Mucosa of rectum (tissue), 2 donors: Measurements from ENCODE around the gene MUC4.
"Not testable (repeated sequence)": the region's sequence is repeated elsewhere in the genome, so short reads cannot be mapped to it uniquely, and the experiment has no call there.

ENCODE experiments used
- H3K27ac ChIP-seq, 2 donors: one replicate each; pipeline ENCODE4 v1.7.0; 2013; ENCODE audit warnings: inconsistent platforms in 2 of 2, low read depth in 2 of 2, low read length in 2 of 2
- H3K27me3 ChIP-seq, 2 donors: one replicate each; pipeline ENCODE4 v1.7.0; 2013; ENCODE audit warnings: low read length in 2 of 2; ENCODE audit not compliant: control insufficient read depth in 2 of 2, insufficient read depth in 2 of 2
- H3K36me3 ChIP-seq, 2 donors: one replicate each; pipeline ENCODE4 v1.7.0; 2013; ENCODE audit warnings: low read length in 2 of 2; ENCODE audit not compliant: control insufficient read depth in 2 of 2, insufficient read depth in 2 of 2
- H3K4me1 ChIP-seq, 2 donors: one replicate each; pipeline ENCODE4 v1.7.0; 2013; ENCODE audit warnings: low read length in 2 of 2, mild to moderate bottlenecking in 1 of 2; ENCODE audit not compliant: control insufficient read depth in 2 of 2, insufficient read depth in 2 of 2
- H3K4me3 ChIP-seq, 2 donors: one replicate each; pipeline ENCODE4 v1.7.0; 2013; ENCODE audit warnings: low read length in 2 of 2
- H3K9ac ChIP-seq, 2 donors: one replicate each; pipeline ENCODE4 v1.7.0; 2013; ENCODE audit warnings: low read length in 2 of 2, low read depth in 1 of 2, mild to moderate bottlenecking in 1 of 2
- H3K9me3 ChIP-seq, 2 donors: one replicate each; pipeline ENCODE4 v1.7.0; 2013; ENCODE audit warnings: low read length in 2 of 2; ENCODE audit not compliant: control insufficient read depth in 2 of 2
- donor health status: healthy.
- donor health status: Normal muscosa, but diverticular disease.

MUC4 gene

DNA sequence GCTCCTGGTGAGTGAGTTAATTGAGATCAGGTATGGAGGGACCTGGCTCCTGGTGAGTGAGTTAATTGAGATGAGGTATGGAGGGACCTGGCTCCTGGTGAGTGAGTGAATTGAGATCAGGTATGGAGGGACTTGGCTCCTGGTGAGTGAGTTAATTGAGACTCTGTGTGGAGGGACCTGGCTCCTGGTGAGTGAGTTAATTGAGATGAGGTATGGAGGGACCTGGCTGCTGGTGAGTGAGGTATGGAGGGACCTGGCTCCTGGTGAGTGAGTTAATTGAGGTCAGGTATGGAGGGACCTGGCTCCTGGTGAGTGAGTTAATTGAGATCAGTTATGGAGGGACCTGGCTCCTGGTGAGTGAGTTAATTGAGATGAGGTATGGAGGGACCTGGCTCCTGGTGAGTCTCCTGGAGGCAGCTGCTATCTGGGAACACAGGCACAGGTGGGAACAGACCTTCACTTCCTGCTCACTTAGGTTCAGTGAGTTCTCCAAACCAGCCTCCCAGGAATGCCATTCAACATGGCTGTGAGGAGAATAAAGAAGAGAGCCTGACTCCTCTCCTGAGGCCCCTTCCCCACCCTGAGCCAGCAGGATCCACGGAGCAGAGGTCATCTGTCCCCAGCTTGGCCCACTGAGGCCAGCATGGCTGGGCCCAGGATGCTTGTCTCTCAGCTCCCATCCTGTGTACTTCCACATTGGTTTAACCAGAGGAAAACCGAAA lies 100.5 kb downstream of the MUC4 start:
- not testable (repeated sequence) for H3K9me3 ChIP-seq, H3K9ac ChIP-seq, H3K4me1 ChIP-seq, H3K27ac ChIP-seq, H3K27me3 ChIP-seq, H3K4me3 ChIP-seq
- H3K36me3 ChIP-seq = peaks cover 0 to 31% of the 10 kb centered on the region in 2 donors

DNA sequence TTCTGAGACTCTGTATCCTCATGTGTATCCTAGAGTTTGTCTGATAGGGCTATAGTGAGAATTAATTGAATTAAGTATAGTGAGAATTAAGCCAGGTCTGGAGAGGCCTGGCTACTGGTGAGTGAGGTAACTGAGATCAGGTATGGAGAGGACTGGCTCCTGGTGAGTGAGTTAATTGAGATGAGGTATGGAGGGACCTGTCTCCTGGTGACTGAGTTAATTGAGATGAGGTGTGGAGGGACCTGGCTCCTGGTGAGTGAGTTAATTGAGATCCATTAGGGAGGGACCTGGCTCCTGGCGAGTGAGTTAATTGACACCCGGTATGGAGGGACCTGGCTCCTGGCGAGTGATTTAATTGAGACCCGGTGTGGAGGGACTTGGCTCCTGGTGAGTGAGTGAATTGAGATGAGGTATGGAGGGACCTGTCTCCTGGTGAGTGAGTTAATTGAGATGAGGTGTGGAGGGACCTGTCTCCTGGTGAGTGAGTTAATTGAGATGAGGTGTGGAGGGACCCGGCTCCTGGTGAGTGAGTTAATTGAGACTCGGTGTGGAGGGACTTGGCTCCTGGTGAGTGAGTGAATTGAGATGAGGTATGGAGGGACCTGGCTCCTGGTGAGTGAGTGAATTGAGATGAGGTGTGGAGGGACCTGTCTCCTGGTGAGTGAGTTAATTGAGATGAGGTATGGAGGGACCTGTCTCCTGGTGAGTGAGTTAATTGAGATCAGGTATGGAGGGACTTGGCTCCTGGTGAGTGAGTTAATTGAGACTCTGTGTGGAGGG lies 101.4 kb downstream of the MUC4 start:
- not testable (repeated sequence) for H3K27me3 ChIP-seq, H3K9me3 ChIP-seq, H3K9ac ChIP-seq, H3K4me3 ChIP-seq, H3K4me1 ChIP-seq, H3K27ac ChIP-seq
- peaks cover 0 to 31% of the 10 kb centered on the region in 2 donors for H3K36me3 ChIP-seq

DNA sequence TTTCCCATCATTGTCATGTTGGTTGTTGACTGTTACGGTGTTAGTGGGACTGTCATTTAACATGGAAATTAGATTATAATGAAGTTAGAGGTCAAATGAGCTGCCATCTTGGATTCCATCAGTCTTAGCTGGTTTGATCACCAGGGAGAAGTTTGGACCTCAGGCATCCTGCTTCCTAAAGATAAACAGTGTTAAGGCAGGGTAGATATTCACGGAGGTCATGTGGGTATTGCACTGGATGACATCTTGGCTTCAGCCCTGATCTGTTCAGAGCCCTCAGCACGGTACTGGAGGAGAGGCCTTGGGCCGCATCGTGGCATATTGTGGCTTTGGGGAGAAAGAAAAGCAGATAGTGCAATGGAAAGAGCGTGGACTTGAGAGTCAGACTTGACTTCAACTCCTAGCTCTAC lies 102.0 kb downstream of the MUC4 start:
- Histone ChIP-seq H3K4me1 (no peaks in the 10 kb centered on the region), H3K9ac (no peak overlapping the region), H3K27ac (no peak overlapping the region), H3K36me3 (peaks cover 0 to 27% of the 10 kb centered on the region in 2 donors), H3K9me3 (no peaks in the 10 kb centered on the region), H3K27me3 (no peaks in the 10 kb centered on the region), H3K4me3 (no peak overlapping the region)

DNA sequence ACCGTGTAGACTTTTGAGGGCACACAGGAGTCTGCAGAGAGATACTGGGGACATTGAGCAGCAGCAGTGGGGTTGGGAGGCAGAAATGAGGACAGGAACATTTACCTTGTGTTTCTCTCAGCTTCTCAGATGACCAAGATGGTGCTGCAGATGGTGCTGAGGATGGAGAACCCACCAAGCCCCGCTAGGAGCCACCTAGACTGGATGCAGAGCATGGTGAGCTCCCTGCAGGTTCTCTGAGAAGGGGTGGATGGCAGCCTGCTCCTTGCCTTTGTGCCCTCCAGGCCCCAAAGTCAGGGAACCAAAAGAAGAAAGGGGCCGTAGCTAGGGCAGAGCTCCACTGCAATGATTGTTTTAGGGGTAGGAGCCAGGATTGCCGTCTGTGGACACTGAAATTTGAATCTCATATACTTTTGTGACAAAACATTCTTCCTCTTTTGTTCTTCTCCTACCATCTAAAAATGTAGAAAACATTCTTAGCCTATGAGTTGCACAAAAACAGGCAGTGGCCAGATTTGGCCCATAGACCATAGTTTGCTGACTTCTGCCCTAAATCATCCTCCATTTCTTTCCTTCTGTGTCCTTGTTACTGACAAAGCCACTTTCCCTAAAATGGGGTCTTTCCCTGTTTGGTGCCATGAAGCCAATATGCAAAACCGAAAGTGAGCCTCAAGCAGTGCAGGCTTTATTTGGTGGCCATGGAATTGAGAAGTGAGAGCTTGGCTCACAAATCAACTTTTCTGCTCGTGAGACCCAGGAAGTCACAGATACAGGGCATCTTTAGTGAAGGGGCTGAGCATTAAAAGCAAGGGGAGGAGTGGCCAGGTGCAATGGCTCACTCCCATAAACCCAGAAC lies 102.9 kb downstream of the MUC4 start:
- Histone ChIP-seq H3K9me3 (no peaks in the 10 kb centered on the region), H3K27me3 (no peaks in the 10 kb centered on the region), H3K27ac (no peak overlapping the region), H3K4me1 (no peaks in the 10 kb centered on the region), H3K4me3 (no peak overlapping the region), H3K36me3 (peaks cover 0 to 26% of the 10 kb centered on the region in 2 donors), H3K9ac (no peak overlapping the region)

DNA sequence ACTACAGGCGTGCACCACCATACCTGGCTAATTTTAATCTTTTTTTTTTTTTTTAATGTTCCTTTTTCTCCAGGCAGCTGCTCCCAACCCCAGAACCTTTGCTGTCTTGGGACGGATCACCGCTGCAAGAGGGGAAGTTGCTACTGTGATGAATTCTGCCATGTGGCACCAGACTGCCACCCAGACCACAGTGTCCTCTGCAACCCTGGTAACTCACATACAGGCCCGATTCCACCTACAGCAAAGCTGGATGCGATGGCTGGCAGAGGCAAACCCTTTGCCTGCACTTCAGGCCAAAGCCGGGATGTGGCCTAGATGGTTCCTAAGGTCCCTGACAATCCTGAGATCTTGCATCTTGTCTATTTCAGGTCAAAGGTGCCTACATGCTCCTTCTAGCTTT lies 103.7 kb downstream of the MUC4 start:
- Histone ChIP-seq H3K27me3 (no peaks in the 10 kb centered on the region), H3K9me3 (no peaks in the 10 kb centered on the region), H3K36me3 (peaks cover 0 to 26% of the 10 kb centered on the region in 2 donors), H3K27ac (no peak overlapping the region), H3K9ac (no peak overlapping the region), H3K4me1 (no peaks in the 10 kb centered on the region), H3K4me3 (no peak overlapping the region)

DNA sequence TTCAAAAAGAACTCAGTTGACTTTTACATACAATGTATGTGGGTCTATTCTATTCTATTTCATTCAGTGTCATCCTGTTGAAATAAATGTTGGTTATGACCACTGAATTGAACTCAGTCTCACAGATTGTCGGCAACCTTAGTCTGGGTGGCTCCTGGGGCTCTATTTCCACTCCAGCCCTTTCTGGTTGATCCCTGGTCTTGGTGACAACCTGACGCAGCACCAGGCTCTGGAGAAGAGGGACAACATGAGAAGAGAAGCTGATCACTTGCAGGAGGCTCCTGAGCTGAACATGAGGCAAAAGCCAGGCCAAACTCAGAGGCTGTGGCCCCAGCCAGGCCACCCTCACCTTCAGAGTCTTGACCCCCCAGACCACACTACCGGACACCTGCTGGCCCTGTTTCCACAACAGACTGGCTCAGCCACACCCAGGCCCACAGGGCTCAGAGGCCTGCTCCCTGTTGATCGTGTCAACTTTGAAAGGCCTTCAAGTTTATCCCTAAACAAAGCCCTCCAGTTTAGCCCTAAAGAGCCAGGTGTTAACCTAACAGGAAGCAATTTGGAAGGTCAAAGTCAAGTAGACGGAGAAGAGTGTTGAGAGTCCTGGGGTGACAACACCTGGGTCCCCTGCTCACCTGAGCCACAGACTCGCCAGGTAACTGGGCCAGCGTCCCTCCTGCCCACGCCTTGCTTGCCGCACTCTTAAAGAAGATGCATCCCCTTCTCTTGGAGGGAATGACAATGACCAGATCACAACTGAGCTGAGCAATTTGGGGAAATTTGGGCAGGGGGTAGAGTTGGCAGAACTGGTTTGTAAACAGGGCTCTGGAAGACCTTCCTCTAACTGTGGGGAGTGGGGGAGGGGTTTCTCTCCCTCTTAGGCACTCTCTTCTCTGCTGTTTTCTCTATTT lies 106.4 kb downstream of the MUC4 start:
- Histone ChIP-seq H3K36me3 (peaks cover 0 to 14% of the 10 kb centered on the region in 2 donors), H3K27ac (no peak overlapping the region), H3K9me3 (no peaks in the 10 kb centered on the region), H3K4me3 (no peak overlapping the region), H3K9ac (no peak overlapping the region), H3K4me1 (no peaks in the 10 kb centered on the region), H3K27me3 (no peaks in the 10 kb centered on the region)

DNA sequence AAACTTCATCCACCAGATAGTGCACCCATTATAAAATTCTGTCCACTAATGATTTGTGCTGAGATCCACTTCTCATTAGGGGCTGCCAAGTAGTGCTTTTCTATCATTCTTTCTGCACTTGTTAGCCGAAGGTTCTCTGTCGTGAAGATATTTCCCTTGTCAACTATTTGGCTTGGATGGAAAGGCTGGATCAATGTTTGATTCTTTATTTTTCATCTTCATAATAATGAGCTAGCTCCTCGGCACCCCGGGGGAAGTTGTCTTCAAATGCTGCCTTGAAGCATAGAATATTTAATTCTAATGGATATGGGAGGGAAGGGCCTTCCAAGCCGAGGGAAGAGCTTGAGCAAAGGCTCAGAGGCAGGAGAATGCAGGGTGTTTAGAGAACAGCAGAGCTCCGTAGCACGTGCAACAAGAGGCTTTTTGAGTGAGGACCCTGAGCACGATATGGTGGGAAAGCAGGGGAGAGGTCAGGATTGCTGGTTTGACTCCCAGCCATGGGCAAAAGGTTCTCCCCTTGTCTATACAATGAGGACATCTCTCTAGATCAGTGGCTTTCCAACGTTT lies 107.2 kb downstream of the MUC4 start:
- H3K9ac ChIP-seq = no peak overlapping the region
- peaks cover 0 to 11% of the 10 kb centered on the region in 2 donors for H3K36me3 ChIP-seq
- no peaks in the 10 kb centered on the region for H3K4me1 ChIP-seq
- no peak overlapping the region for H3K27ac ChIP-seq
- H3K27me3 ChIP-seq = no peaks in the 10 kb centered on the region
- no peaks in the 10 kb centered on the region for H3K9me3 ChIP-seq
- no peak overlapping the region for H3K4me3 ChIP-seq

DNA sequence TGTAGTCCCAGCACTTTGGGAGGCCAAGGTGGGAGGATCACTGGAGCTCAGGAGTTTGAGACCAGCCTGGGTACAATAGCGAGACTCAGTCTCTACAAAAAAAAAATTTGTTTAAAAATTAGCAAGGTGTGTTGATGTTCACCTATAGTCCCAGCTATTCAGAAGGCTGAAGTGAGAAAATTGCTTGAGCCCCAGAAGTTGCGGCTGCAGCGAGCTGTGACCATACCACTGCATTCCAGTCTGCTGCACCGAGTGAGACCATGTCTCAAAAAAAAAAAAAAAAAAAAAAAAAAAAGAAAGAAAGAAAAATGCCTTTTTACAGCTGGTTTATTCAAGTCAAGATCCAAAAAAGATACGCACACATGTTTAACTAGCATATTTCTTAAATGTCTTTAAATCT lies 108.0 kb downstream of the MUC4 start:
- no peaks in the 10 kb centered on the region for H3K9me3 ChIP-seq
- no peak overlapping the region for H3K4me3 ChIP-seq
- no peak overlapping the region for H3K9ac ChIP-seq
- H3K4me1 ChIP-seq = no peaks in the 10 kb centered on the region
- no peaks in the 10 kb centered on the region for H3K27me3 ChIP-seq
- peaks cover 0 to 8% of the 10 kb centered on the region in 2 donors for H3K36me3 ChIP-seq
- H3K27ac ChIP-seq = no peak overlapping the region
